Embryonic facial prominence (tissue), 1 donor: ENCODE measurements around the gene OMD.

Source experiments
- DNase-seq: peaks from one replicate; pipeline ENCODE4 v3.0.0-alpha.2; 2016; ENCODE audit errors: extremely low spot score

Gene OMD

GRCh38 chr9:92369075-92369474 is 55.2 kb downstream of the OMD start:
- no peak for DNase-seq
